CD14-positive monocyte (primary cell): Measurements from ENCODE around the gene GATA3. TPM values are rescaled to one million over a fixed set of nuclear protein-coding genes. Genes with fewer than 3 reads are reported as not detected.

Source experiments
- DNase-seq, 3 donors: peaks; one replicate each; pipeline ENCODE4 v3.0.0-alpha.2; 2011 to 2022
- H2AFZ ChIP-seq: 2 replicates; pipeline ENCODE4 v1.6.0; 2012; ENCODE audit warnings: mild to moderate bottlenecking, low read depth, low read length, inconsistent platforms; ENCODE audit not compliant: insufficient read depth, poor library complexity, severe bottlenecking
- H3K27ac ChIP-seq, 2 donors: 1 replicate in 1 of 2; 2 replicates in 1 of 2; pipeline ENCODE4 v1.5.1; 2012 to 2013; ENCODE audit warnings: low read length in 2 of 2, control low read depth in 1 of 2, inconsistent platforms in 1 of 2, low read depth in 1 of 2, mild to moderate bottlenecking in 1 of 2
- H3K27me3 ChIP-seq, 2 donors: one replicate each; pipeline versions ENCODE4 v1.6.0 to v1.6.1; 2011 to 2013; ENCODE audit warnings: low read length in 2 of 2; ENCODE audit not compliant: control insufficient read depth in 2 of 2, insufficient read depth in 2 of 2
- H3K36me3 ChIP-seq, 2 donors: replicated peaks in 1 of 2; 1 replicate in 1 of 2; 2 replicates in 1 of 2; pipeline versions ENCODE4 v1.5.1 to v1.6.1; 2012 to 2013; ENCODE audit warnings: low read length in 2 of 2, control low read depth in 1 of 2, inconsistent platforms in 1 of 2, mild to moderate bottlenecking in 1 of 2; ENCODE audit not compliant: insufficient read depth in 2 of 2, control insufficient read depth in 1 of 2
- H3K4me1 ChIP-seq, 2 donors: 1 replicate in 1 of 2; 2 replicates in 1 of 2; pipeline versions ENCODE4 v1.5.1 to v1.6.1; 2012 to 2013; ENCODE audit warnings: low read length in 2 of 2, control low read depth in 1 of 2, inconsistent platforms in 1 of 2, mild to moderate bottlenecking in 1 of 2, moderate library complexity in 1 of 2; ENCODE audit not compliant: insufficient read depth in 2 of 2, control insufficient read depth in 1 of 2
- H3K4me2 ChIP-seq: replicated peaks from 2 replicates; pipeline ENCODE3; 2012; ENCODE audit warnings: low read length, moderate library complexity, mild to moderate bottlenecking; ENCODE audit not compliant: poor library complexity, severe bottlenecking; ENCODE audit errors: extremely low read depth
- H3K4me3 ChIP-seq, 3 experiments: fragments of 200-600 bp in 1 of 3; sonication (generic) in 1 of 3; replicated peaks in 1 of 3; 1 replicate in 2 of 3; 2 replicates in 1 of 3; pipeline ENCODE4 v1.5.1; 2011 to 2013; ENCODE audit warnings: low read length in 3 of 3, mild to moderate bottlenecking in 3 of 3, control low read depth in 2 of 3, low read depth in 2 of 3, inconsistent platforms in 1 of 3, moderate library complexity in 1 of 3
- H3K79me2 ChIP-seq: 2 replicates; pipeline ENCODE4 v1.6.0; 2012; ENCODE audit warnings: mild to moderate bottlenecking, control low read depth, inconsistent platforms, low read length, moderate library complexity; ENCODE audit not compliant: insufficient read depth
- H3K9ac ChIP-seq: 2 replicates; pipeline ENCODE4 v1.6.0; 2017; ENCODE audit warnings: low read length, mild to moderate bottlenecking; ENCODE audit not compliant: insufficient read depth, poor library complexity, severe bottlenecking
- H3K9me3 ChIP-seq, 2 donors: replicated peaks in 1 of 2; 1 replicate in 1 of 2; 2 replicates in 1 of 2; pipeline versions ENCODE4 v1.5.1 to v1.6.1; 2012 to 2013; ENCODE audit warnings: low read length in 2 of 2, control low read depth in 1 of 2; ENCODE audit not compliant: control insufficient read depth in 1 of 2, insufficient read depth in 1 of 2
- H4K20me1 ChIP-seq: 2 replicates; pipeline ENCODE4 v1.6.0; 2012; ENCODE audit warnings: mild to moderate bottlenecking, low read length, control low read depth, moderate library complexity; ENCODE audit not compliant: insufficient read depth
- H3K27ac Mint-ChIP-seq, 7 donors: one replicate each; pipeline ENCODE4 v1.8.0; 2020; ENCODE audit warnings: mild to moderate bottlenecking in 7 of 7, mixed read lengths in 7 of 7, moderate library complexity in 6 of 7, inconsistent platforms in 2 of 7
- H3K27me3 Mint-ChIP-seq, 3 donors: one replicate each; pipeline ENCODE4 v1.8.0; 2021 to 2022; ENCODE audit warnings: low read depth in 3 of 3, mild to moderate bottlenecking in 3 of 3, mixed read lengths in 3 of 3, moderate library complexity in 3 of 3, inconsistent platforms in 1 of 3
- H3K36me3 Mint-ChIP-seq, 2 donors: one replicate each; pipeline ENCODE4 v1.8.0; 2020; ENCODE audit warnings: mixed read lengths in 2 of 2, inconsistent platforms in 1 of 2, mild to moderate bottlenecking in 1 of 2
- H3K4me1 Mint-ChIP-seq: one replicate; pipeline ENCODE4 v1.8.0; 2020; ENCODE audit warnings: mild to moderate bottlenecking, mixed read lengths
- H3K4me3 Mint-ChIP-seq, 2 donors: one replicate each; pipeline ENCODE4 v1.8.0; 2020; ENCODE audit warnings: mild to moderate bottlenecking in 2 of 2, mixed read lengths in 2 of 2, moderate library complexity in 1 of 2
- H3K9me3 Mint-ChIP-seq, 7 donors: one replicate each; pipeline ENCODE4 v1.8.0; 2020 to 2022; ENCODE audit warnings: mixed read lengths in 7 of 7, mild to moderate bottlenecking in 6 of 7, moderate library complexity in 6 of 7, inconsistent platforms in 2 of 7
- CTCF ChIP-seq: fragments of 200-600 bp; IDR thresholded peaks from one replicate; pipeline ENCODE4 v1.8.0; 2022; ENCODE audit warnings: antibody characterized with exemption, mild to moderate bottlenecking
- WGBS: methylation state at CpG from one replicate; pipeline ENCODE4 v1.1.5; 2013; ENCODE audit warnings: missing lambda C conversion rate; ENCODE audit not compliant: insufficient coverage; 5-methylcytosine and 5-hydroxymethylcytosine counted together
- intact Hi-C, 2 donors: fragments of 100-400 bp; cut with micrococcal nuclease; formaldehyde crosslinking; loops; one replicate each; pipeline versions ENCODE4 v1.15.0 to v1.15.1; 2023
- polyA plus RNA-seq, 3 donors: library from polyadenylated mRNA; depleted of rRNA in 1 of 3; unstranded in 2 of 3; stranded (reverse) in 1 of 3; fragments of 300-500 nt in 2 of 3; fragments of >200 nt in 1 of 3; fragmentation: Illumina TruSeq in 2 of 3; gene quantifications; 1 replicate in 2 of 3; 2 replicates in 1 of 3; pipeline ENCODE4 v1.2.3, GENCODE V29; 2012 to 2021

The GATA3 gene
- polyA plus RNA-seq, 3 donors: 0.07 to 0.08 TPM; not detected in 1

- intact Hi-C loops: no loop called here
- no peak for DNase-seq
- TF ChIP-seq CTCF: no peak
- H3K27me3 ChIP-seq: no peaks in the 10 kb centered on the region
- no peak overlapping the region for H3K4me3 ChIP-seq
- no peak overlapping the region for H3K4me2 ChIP-seq
- H3K36me3 Mint-ChIP-seq: no peaks in the 10 kb centered on the region
- peaks cover 20% of the 10 kb centered on the region for H3K4me1 Mint-ChIP-seq
- peaks cover 11 to 16% of the 10 kb centered on the region in 2 donors for H3K4me1 ChIP-seq
- 99% methylated on average over 7 of the region's 12 CpGs for WGBS
- H3K9ac ChIP-seq: no peak overlapping the region
- H3K36me3 ChIP-seq: no peaks in the 10 kb centered on the region
- no peak overlapping the region for H2AFZ ChIP-seq
- H3K9me3 Mint-ChIP-seq: peaks cover 0 to 2% (median 0%) of the 10 kb centered on the region in 7 donors
- H3K79me2 ChIP-seq: no peaks in the 10 kb centered on the region
- no peaks in the 10 kb centered on the region for H3K9me3 ChIP-seq
- H4K20me1 ChIP-seq: no peaks in the 10 kb centered on the region
- no peak overlapping the region for H3K27ac ChIP-seq
- no peak overlapping the region for H3K27ac Mint-ChIP-seq
- H3K4me3 Mint-ChIP-seq: no peak overlapping the region
- H3K27me3 Mint-ChIP-seq: peaks cover 0 to 2% (median 0%) of the 10 kb centered on the region in 3 donors
Measured at GRCh38 chr10:8116926-8117493, 62.5 kb downstream of the GATA3 start.

GRCh38 chr10:8121201-8121890, 66.9 kb downstream of the GATA3 start:
- H3K4me1 Mint-ChIP-seq: no peaks in the 10 kb centered on the region
- Histone ChIP-seq H3K79me2 (no peaks in the 10 kb centered on the region), H3K9ac (no peak overlapping the region), H3K27ac (no peak overlapping the region), H3K36me3 (no peaks in the 10 kb centered on the region), H2AFZ (peak overlapping the region; percentile 10), H3K4me2 (no peak overlapping the region), H3K9me3 (no peaks in the 10 kb centered on the region), H3K4me3 (no peak overlapping the region), H4K20me1 (no peaks in the 10 kb centered on the region), H3K27me3 (no peaks in the 10 kb centered on the region), H3K4me1 (no peaks in the 10 kb centered on the region)
- peaks cover 2 to 13% (median 3%) of the 10 kb centered on the region in 3 donors for H3K27me3 Mint-ChIP-seq
- 80% methylated on average over 12 of the region's 12 CpGs for WGBS
- H3K27ac Mint-ChIP-seq: no peak overlapping the region
- H3K36me3 Mint-ChIP-seq: no peaks in the 10 kb centered on the region
- DNase-seq: no peak
- H3K4me3 Mint-ChIP-seq: peak overlapping the region in 1 of 2 donors; percentile 35
- intact Hi-C loops: no loop called here
- TF ChIP-seq CTCF: no peak
- peaks cover 0 to 3% (median 0%) of the 10 kb centered on the region in 7 donors for H3K9me3 Mint-ChIP-seq
